Lower lobe of right lung (tissue), 2 donors: ENCODE results near the gene AGAP9. TPM values are rescaled to one million over a fixed set of nuclear protein-coding genes. Genes with fewer than 3 reads are reported as not detected.
"Not testable (repeated sequence)": the region's sequence is repeated elsewhere in the genome, so short reads cannot be mapped to it uniquely, and the experiment has no call there.

Experiments
- ATAC-seq, 2 donors: fragments of 200-7000 bp; cut with Tn5 transposase; one replicate each; pipeline ENCODE4 v1.9.1; 2020 to 2022; ENCODE audit warnings: mild to moderate bottlenecking in 2 of 2, moderate library complexity in 2 of 2
- DNase-seq: peaks from one replicate; pipeline ENCODE4 v3.0.0-alpha.2; 2020
- H3K27ac ChIP-seq: fragments of 200-600 bp; one replicate; pipeline ENCODE4 v1.8.0; 2022
- H3K27me3 ChIP-seq: fragments of 200-600 bp; one replicate; pipeline ENCODE4 v1.8.0; 2022; ENCODE audit warnings: low read depth
- H3K36me3 ChIP-seq: fragments of 200-600 bp; one replicate; pipeline ENCODE4 v1.8.0; 2022; ENCODE audit warnings: mild to moderate bottlenecking
- H3K4me1 ChIP-seq: fragments of 200-600 bp; one replicate; pipeline ENCODE4 v1.8.0; 2022
- H3K4me3 ChIP-seq: fragments of 200-600 bp; one replicate; pipeline ENCODE4 v1.8.0; 2022; ENCODE audit warnings: mild to moderate bottlenecking
- H3K9me3 ChIP-seq: fragments of 200-600 bp; one replicate; pipeline ENCODE4 v1.8.0; 2022
- intact Hi-C: fragments of 100-400 bp; cut with DNase I; formaldehyde crosslinking; loops from one replicate; pipeline ENCODE4 v1.11.0; 2022
- total RNA-seq: library from RNA; stranded (reverse); fragmentation: NEBNext Ultra II Directional; extraction: Animal tissue kit (Norgen Biotek cat#: 25700); gene quantifications from one replicate; pipeline ENCODE4 v1.2.1, GENCODE V29; 2021
- donor health status: DM: no; HTN: yes; CAD: no; lungs with severe emphysema.

AGAP9 gene
- total RNA-seq, 1 donor from 2014 or later = 5.1 TPM

GRCh38 chr10:47480133-47480532 lies 43.3 kb downstream of the AGAP9 start:
- H3K9me3 ChIP-seq, H3K36me3 ChIP-seq, intact Hi-C loops, H3K4me3 ChIP-seq, H3K4me1 ChIP-seq, H3K27me3 ChIP-seq, DNase-seq, H3K27ac ChIP-seq, ATAC-seq: not testable (repeated sequence)

GRCh38 chr10:47478114-47478513 lies 45.3 kb downstream of the AGAP9 start:
- ATAC-seq, H3K4me1 ChIP-seq, H3K4me3 ChIP-seq, H3K27me3 ChIP-seq, DNase-seq, H3K9me3 ChIP-seq, intact Hi-C loops, H3K36me3 ChIP-seq, H3K27ac ChIP-seq: not testable (repeated sequence)

- H3K27ac ChIP-seq, H3K4me1 ChIP-seq, H3K27me3 ChIP-seq, H3K9me3 ChIP-seq, DNase-seq, ATAC-seq, H3K4me3 ChIP-seq, intact Hi-C loops, H3K36me3 ChIP-seq: not testable (repeated sequence)
Observed at GRCh38 chr10:47477078-47477477, 46.4 kb downstream of the AGAP9 start.

- H3K9me3 ChIP-seq, H3K4me3 ChIP-seq, H3K4me1 ChIP-seq, H3K36me3 ChIP-seq, ATAC-seq, intact Hi-C loops, DNase-seq, H3K27me3 ChIP-seq, H3K27ac ChIP-seq: not testable (repeated sequence)
Observed at GRCh38 chr10:47475101-47475500, 48.3 kb downstream of the AGAP9 start.

GRCh38 chr10:47473516-47473915 lies 49.9 kb downstream of the AGAP9 start:
- H3K9me3 ChIP-seq, H3K36me3 ChIP-seq, intact Hi-C loops, H3K27ac ChIP-seq, H3K4me1 ChIP-seq, H3K27me3 ChIP-seq, H3K4me3 ChIP-seq, DNase-seq: not testable (repeated sequence)
- ATAC-seq = peak in 1 of 2 donors; percentile 9

GRCh38 chr10:47472647-47473046 lies 50.8 kb downstream of the AGAP9 start:
- H3K9me3 ChIP-seq, H3K4me3 ChIP-seq, H3K4me1 ChIP-seq, DNase-seq, H3K27me3 ChIP-seq, H3K27ac ChIP-seq, H3K36me3 ChIP-seq, intact Hi-C loops: not testable (repeated sequence)
- ATAC-seq = peak; percentile 4 to 31

- H3K4me1 ChIP-seq, intact Hi-C loops, H3K27ac ChIP-seq, H3K27me3 ChIP-seq, H3K36me3 ChIP-seq, H3K9me3 ChIP-seq, DNase-seq, H3K4me3 ChIP-seq: not testable (repeated sequence)
- ATAC-seq = peak; percentile 32 to 37
Observed at GRCh38 chr10:47472072-47472471, 51.4 kb downstream of the AGAP9 start.

GRCh38 chr10:47468731-47469528 lies 54.5 kb downstream of the AGAP9 start:
- intact Hi-C loops, H3K4me1 ChIP-seq, H3K27me3 ChIP-seq, H3K36me3 ChIP-seq, ATAC-seq, H3K27ac ChIP-seq, DNase-seq, H3K4me3 ChIP-seq, H3K9me3 ChIP-seq: not testable (repeated sequence)

GRCh38 chr10:47467957-47468356 lies 55.5 kb downstream of the AGAP9 start:
- H3K27ac ChIP-seq, DNase-seq, H3K9me3 ChIP-seq, ATAC-seq, H3K27me3 ChIP-seq, H3K4me3 ChIP-seq, intact Hi-C loops, H3K36me3 ChIP-seq, H3K4me1 ChIP-seq: not testable (repeated sequence)

GRCh38 chr10:47467458-47467857 lies 56.0 kb downstream of the AGAP9 start:
- H3K4me1 ChIP-seq, ATAC-seq, DNase-seq, H3K27ac ChIP-seq, intact Hi-C loops, H3K9me3 ChIP-seq, H3K27me3 ChIP-seq, H3K4me3 ChIP-seq, H3K36me3 ChIP-seq: not testable (repeated sequence)

GRCh38 chr10:47465216-47465917 lies 58.1 kb downstream of the AGAP9 start:
- not testable (repeated sequence) for H3K4me1 ChIP-seq, H3K27ac ChIP-seq

GRCh38 chr10:47462577-47463358 lies 60.7 kb downstream of the AGAP9 start:
- H3K27ac ChIP-seq, H3K4me3 ChIP-seq, H3K9me3 ChIP-seq, DNase-seq, H3K4me1 ChIP-seq, intact Hi-C loops, H3K36me3 ChIP-seq, H3K27me3 ChIP-seq: not testable (repeated sequence)
- peak; percentile 36 to 64 for ATAC-seq

More at GRCh38 chr10:47465216-47465917, 58.1 kb downstream of the AGAP9 start:
- DNase-seq, H3K27me3 ChIP-seq, H3K4me3 ChIP-seq, H3K9me3 ChIP-seq, H3K36me3 ChIP-seq, intact Hi-C loops, ATAC-seq: not testable (repeated sequence)
